AG04449 (cell line): ENCODE results near the gene SLC13A3.

Experiments used
- CTCF ChIA-PET: fragments of 350-600 bp; formaldehyde crosslinking; extraction: SDS; loops from one replicate; lab custom pipeline; 2021; ENCODE audit warnings: antibody characterized with exemption; lab: Yijun Ruan, JAX
- POLR2A ChIA-PET: fragments of 400-600, 350-600 bp; formaldehyde crosslinking; extraction: SDS; loops from one replicate; lab custom pipeline; 2020; ENCODE audit warnings: antibody characterized with exemption, inconsistent platforms; lab: Yijun Ruan, JAX
- DNase-seq: peaks from one replicate; pipeline ENCODE4 v3.0.0-alpha.2; 2010; ENCODE audit warnings: low read depth, low spot score
- H3K4me3 ChIP-seq: 2 replicates; pipeline ENCODE4 v1.5.1; 2011; ENCODE audit warnings: low read depth, mild to moderate bottlenecking, control low read depth, low read length
- CTCF ChIP-seq: IDR thresholded peaks from one replicate; pipeline ENCODE4 v1.5.1; 2011; ENCODE audit warnings: mild to moderate bottlenecking, moderate library complexity, low read length, control low read depth, inconsistent platforms; ENCODE audit not compliant: insufficient read depth; ENCODE audit errors: missing control alignments

The SLC13A3 gene

GRCh38 chr20:46649650-46649949 is 1.7 kb downstream of the SLC13A3 start:
- H3K4me3 ChIP-seq, result no peak overlapping the region
- TF ChIP-seq CTCF, result no peak
- CTCF ChIA-PET, result interaction anchor here (1.1 to 1.2 kb wide), 2 partner anchors 10 to 30 kb away, joined by 3 read pairs; no protein-coding TSS in a partner anchor
- no peak for DNase-seq
- POLR2A ChIA-PET, result no interaction called here

- no peak for TF ChIP-seq CTCF
- ChIA-PET CTCF (interaction anchor here (1.2 kb wide), 1 partner anchor 31 kb away, joined by 3 read pairs; no protein-coding TSS in a partner anchor), POLR2A (no interaction called here)
- no peak for DNase-seq
- no peak overlapping the region for H3K4me3 ChIP-seq
Observed at GRCh38 chr20:46648903-46649649, 2.2 kb downstream of the SLC13A3 start.

- no peak for DNase-seq
- H3K4me3 ChIP-seq, result no peak overlapping the region
- no peak for TF ChIP-seq CTCF
- CTCF ChIA-PET, result interaction anchor here (0.6 kb wide), 1 partner anchor 8 kb away, joined by 3 read pairs; no protein-coding TSS in a partner anchor
- POLR2A ChIA-PET, result no interaction called here
Observed at GRCh38 chr20:46647469-46647868, 3.8 kb downstream of the SLC13A3 start.

- no peak overlapping the region for H3K4me3 ChIP-seq
- ChIA-PET POLR2A (no interaction called here), CTCF (interaction anchor here (0.6 kb wide), 1 partner anchor 7 kb away, joined by 3 read pairs; no protein-coding TSS in a partner anchor)
- no peak for DNase-seq
- no peak for TF ChIP-seq CTCF
Observed at GRCh38 chr20:46646659-46647380, 4.4 kb downstream of the SLC13A3 start.

- DNase-seq, result no peak
- H3K4me3 ChIP-seq, result no peak overlapping the region
- ChIA-PET CTCF (no interaction called here), POLR2A (no interaction called here)
- TF ChIP-seq CTCF, result no peak
Observed at GRCh38 chr20:46646122-46646521, 5.1 kb downstream of the SLC13A3 start.

- CTCF ChIA-PET, result no interaction called here
- POLR2A ChIA-PET, result no interaction called here
- no peak for DNase-seq
- no peak overlapping the region for H3K4me3 ChIP-seq
- TF ChIP-seq CTCF, result no peak
Observed at GRCh38 chr20:46644733-46645132, 6.5 kb downstream of the SLC13A3 start.
